BE2C (cell line): ENCODE data around the gene CDC20.

Experiments used
- DNase-seq: peaks from one replicate; pipeline ENCODE4 v3.0.0-alpha.2; 2020
- H3K27me3 ChIP-seq: fragments of 250-450 bp; sonication (Bioruptor Pico); 2 replicates; pipeline ENCODE4 v1.5.1; 2020; ENCODE audit warnings: mild to moderate bottlenecking
- H3K36me3 ChIP-seq: fragments of 250-450 bp; sonication (Bioruptor Pico); 2 replicates; pipeline ENCODE4 v1.5.1; 2020; ENCODE audit warnings: mild to moderate bottlenecking
- H3K4me1 ChIP-seq: fragments of 250-450 bp; sonication (Bioruptor Pico); 2 replicates; pipeline ENCODE4 v1.5.1; 2020
- H3K4me3 ChIP-seq: 2 replicates; pipeline ENCODE4 v1.5.1; 2011; ENCODE audit warnings: low read depth, low read length
- H3K9me3 ChIP-seq: fragments of 250-450 bp; sonication (Bioruptor Pico); 2 replicates; pipeline ENCODE4 v1.5.1; 2020
- TF ChIP-seq, protein P1 (sequence below): IDR thresholded peaks from 2 replicates; pipeline ENCODE4 v1.5.1; 2012; ENCODE audit warnings: mild to moderate bottlenecking, low read depth, low read length

CDC20 gene

DNA sequence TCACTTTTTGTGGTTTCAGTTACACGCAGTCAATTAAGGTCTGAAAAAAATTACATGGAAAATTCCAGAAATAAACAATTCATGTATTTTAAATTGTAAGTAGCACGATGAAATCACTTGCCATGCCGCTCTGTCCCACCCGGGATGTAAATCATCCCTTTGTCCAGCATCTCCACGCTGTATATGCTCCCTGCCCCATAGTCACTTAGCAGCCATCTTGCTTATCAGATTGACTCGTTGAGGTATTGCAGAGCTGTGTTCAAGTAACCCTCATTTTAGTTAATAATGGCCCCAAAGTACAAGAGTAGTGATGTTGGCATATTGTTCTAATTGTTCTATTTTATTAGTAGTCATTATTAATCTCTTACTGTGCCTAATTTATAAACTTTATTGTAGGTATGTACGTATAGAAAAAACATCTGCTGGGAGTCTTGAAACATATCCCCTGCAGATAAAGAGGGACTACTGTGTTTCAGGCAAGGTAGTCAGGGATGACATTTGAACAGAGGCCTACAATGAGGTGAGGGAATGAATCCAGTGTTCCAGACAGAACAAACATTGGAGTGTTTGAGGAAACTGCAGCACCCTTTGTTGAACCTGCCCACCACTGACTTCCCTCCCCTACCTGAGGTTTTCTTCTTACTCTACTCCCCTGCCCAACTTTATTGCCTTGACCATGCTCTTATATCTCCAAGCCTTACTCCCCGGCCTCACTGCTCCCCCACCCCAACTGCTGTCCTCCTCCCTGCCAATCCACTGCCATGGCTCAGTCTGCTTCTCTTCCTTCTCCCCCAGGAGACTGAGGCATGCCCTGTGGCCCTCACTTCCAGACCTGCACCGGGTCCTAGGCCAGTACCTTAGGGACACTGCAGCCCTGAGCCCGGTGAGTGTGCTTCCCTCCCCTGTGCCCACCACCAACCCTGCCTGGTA, 7.1 kb upstream of the CDC20 start:
- Histone ChIP-seq H3K27me3 (no peaks in the 10 kb centered on the region), H3K4me1 (no peaks in the 10 kb centered on the region), H3K4me3 (no peak overlapping the region), H3K9me3 (no peaks in the 10 kb centered on the region), H3K36me3 (no peaks in the 10 kb centered on the region)
- TF ChIP-seq, protein P1, sequence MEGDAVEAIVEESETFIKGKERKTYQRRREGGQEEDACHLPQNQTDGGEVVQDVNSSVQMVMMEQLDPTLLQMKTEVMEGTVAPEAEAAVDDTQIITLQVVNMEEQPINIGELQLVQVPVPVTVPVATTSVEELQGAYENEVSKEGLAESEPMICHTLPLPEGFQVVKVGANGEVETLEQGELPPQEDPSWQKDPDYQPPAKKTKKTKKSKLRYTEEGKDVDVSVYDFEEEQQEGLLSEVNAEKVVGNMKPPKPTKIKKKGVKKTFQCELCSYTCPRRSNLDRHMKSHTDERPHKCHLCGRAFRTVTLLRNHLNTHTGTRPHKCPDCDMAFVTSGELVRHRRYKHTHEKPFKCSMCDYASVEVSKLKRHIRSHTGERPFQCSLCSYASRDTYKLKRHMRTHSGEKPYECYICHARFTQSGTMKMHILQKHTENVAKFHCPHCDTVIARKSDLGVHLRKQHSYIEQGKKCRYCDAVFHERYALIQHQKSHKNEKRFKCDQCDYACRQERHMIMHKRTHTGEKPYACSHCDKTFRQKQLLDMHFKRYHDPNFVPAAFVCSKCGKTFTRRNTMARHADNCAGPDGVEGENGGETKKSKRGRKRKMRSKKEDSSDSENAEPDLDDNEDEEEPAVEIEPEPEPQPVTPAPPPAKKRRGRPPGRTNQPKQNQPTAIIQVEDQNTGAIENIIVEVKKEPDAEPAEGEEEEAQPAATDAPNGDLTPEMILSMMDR = no peak
- DNase-seq = no peak

GRCh38 chr1:43352351-43352705, 6.5 kb upstream of the CDC20 start:
- H3K4me1 ChIP-seq = no peaks in the 10 kb centered on the region
- no peak for DNase-seq
- no peaks in the 10 kb centered on the region for H3K9me3 ChIP-seq
- H3K27me3 ChIP-seq = no peaks in the 10 kb centered on the region
- TF ChIP-seq, protein P1 = no peak
- no peaks in the 10 kb centered on the region for H3K36me3 ChIP-seq
- H3K4me3 ChIP-seq = no peak overlapping the region

- Histone ChIP-seq H3K4me1 (no peaks in the 10 kb centered on the region), H3K27me3 (no peaks in the 10 kb centered on the region), H3K4me3 (no peak overlapping the region), H3K36me3 (no peaks in the 10 kb centered on the region), H3K9me3 (no peaks in the 10 kb centered on the region)
- no peak for DNase-seq
- TF ChIP-seq, protein P1 = no peak
These were observed 5.9 kb upstream of the CDC20 start for GRCh38 chr1:43352881-43353280.

GRCh38 chr1:43354471-43354870, 4.3 kb upstream of the CDC20 start:
- Histone ChIP-seq H3K36me3 (no peaks in the 10 kb centered on the region; the same call in 1 of the 2 replicates), H3K27me3 (no peaks in the 10 kb centered on the region), H3K4me1 (no peaks in the 10 kb centered on the region), H3K4me3 (no peak overlapping the region), H3K9me3 (no peaks in the 10 kb centered on the region)
- DNase-seq = no peak
- TF ChIP-seq, protein P1 = no peak

DNA sequence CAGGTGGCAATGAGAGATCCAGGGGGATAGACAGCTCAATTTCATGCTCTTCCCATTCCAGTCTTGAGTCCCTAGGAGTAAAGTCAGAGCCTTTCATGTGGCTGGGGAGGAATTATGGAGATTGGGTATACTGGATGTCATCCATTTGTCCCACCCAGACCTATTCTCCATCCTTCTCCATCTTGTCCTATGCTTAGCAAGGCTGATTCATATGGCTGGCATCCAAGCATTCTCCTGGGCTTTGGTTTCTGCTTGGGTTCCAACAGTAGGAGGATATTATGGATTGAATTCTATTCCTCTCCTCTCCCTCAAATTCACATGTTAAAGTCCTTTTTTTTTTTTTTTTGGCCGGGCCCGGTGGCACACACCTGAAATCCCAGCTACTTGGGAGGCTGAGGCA, 3.8 kb upstream of the CDC20 start:
- no peak for DNase-seq
- H3K36me3 ChIP-seq = peaks cover 3% of the 10 kb centered on the region
- TF ChIP-seq, protein P1 = no peak
- no peaks in the 10 kb centered on the region for H3K9me3 ChIP-seq
- H3K4me1 ChIP-seq = no peaks in the 10 kb centered on the region
- H3K27me3 ChIP-seq = no peaks in the 10 kb centered on the region
- no peak overlapping the region for H3K4me3 ChIP-seq

- Histone ChIP-seq H3K9me3 (no peaks in the 10 kb centered on the region), H3K4me3 (no peak overlapping the region), H3K36me3 (peaks cover 24% of the 10 kb centered on the region), H3K4me1 (no peaks in the 10 kb centered on the region), H3K27me3 (no peaks in the 10 kb centered on the region)
- TF ChIP-seq, protein P1 = no peak
- DNase-seq = no peak
These were observed 1.5 kb upstream of the CDC20 start for GRCh38 chr1:43357251-43357650.
